PC-9 (cell line): ENCODE measurements around the gene BTN2A1.

Source experiments
- CTCF ChIP-seq: fragments of 200-600 bp; sonication (generic); conservative IDR thresholded peaks from 2 replicates; pipeline ENCODE4 v1.6.1; 2017; ENCODE audit warnings: mixed run types, antibody characterized with exemption, mild to moderate bottlenecking, moderate library complexity
- EZH2 ChIP-seq: fragments of 200-600 bp; sonication (generic); IDR thresholded peaks from 2 replicates; pipeline ENCODE4 v1.8.0; 2017; ENCODE audit warnings: antibody characterized with exemption, low read depth

- TF ChIP-seq CTCF: peak; percentile 41; the same call in 1 of the 2 replicates
- TF ChIP-seq EZH2: no peak
Measured at GRCh38 chr6:26420688-26421171, 37.0 kb upstream of the BTN2A1 start.
